GM15510 (cell line): ENCODE measurements around the gene SEZ6L.

Experiments
- POLR2A ChIP-seq: IDR thresholded peaks from 3 replicates; pipeline ENCODE4 v1.6.1; 2011; ENCODE audit warnings: borderline replicate concordance; ENCODE audit not compliant: insufficient read length; ENCODE audit errors: extremely low read depth

The SEZ6L gene

DNA sequence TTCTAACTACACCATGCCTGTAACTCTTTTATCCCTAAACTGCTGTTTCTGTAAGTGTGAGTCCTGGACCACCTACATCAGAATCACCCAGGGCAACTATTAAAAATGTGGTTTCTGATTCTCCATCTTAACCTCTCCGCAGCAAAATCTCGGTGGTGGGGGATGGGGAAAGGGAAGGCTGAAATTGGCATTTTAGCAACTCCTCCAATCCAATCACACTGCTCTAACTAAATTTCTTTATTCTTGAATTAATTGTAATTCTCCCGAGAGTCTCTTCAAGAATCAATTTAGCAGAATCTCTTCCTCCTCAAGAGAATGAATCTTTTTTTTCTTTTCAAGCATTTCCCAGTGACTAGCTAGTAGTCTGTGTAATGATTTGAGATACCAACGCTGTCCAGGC lies 36.2 kb downstream of the SEZ6L start:
- TF ChIP-seq POLR2A: no peak

DNA sequence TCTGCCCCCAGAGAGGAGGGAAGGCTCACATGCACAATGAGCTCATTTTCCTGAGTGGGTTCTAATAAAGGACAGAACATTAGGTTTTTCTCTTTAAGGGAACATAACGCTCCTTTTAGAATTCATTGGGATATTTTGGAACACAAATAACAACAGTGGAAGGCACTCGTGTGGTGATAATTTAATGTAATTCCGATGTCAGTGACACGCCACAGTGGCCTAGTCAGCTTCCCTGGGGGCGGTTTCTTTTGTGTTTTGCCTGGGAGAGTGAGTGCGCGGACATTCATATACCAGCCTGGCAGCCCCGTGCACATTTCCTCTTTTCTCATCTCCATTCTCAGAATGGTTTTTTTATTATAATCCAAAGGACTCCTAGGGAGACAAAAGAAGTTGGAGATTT lies 41.1 kb downstream of the SEZ6L start:
- no peak for TF ChIP-seq POLR2A

DNA sequence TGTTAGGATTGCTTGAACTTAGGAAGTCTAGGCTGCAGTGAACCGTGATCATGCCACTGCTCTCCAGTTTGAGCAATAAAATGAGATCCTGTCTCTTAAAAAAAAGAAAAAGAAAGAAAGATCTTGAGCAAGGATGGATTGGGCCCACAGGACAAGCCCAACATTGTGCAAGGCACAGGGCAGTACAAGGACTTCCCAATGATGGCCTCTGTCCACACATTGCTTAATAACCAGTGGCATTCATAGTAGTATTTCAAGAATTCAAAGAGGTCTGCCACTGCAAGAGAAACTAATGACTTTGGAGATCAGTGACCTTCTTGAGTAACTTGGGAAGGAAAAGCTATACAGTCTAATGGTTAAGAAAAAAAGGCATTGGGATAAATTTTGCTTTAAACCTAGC lies 44.6 kb downstream of the SEZ6L start:
- no peak for TF ChIP-seq POLR2A

DNA sequence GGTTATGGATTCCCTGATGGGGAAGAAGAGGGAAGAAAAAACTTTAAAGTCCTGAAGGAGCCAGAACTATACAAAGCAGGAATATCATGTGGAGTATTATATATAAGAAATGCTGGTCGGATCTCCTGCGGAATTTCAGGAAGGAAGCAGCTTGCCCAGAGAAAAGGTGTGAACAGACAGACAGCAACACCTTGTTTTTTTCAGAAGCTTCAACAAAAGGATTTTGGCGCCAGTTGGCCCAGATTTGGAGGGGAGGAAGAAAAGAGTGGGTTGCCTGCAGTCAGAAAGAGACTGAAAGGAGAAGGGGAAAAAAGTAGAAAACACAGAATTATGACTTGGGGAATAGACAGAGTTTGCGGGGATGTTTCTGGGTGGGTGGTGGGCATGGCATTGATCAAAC lies 45.2 kb downstream of the SEZ6L start:
- no peak for TF ChIP-seq POLR2A

DNA sequence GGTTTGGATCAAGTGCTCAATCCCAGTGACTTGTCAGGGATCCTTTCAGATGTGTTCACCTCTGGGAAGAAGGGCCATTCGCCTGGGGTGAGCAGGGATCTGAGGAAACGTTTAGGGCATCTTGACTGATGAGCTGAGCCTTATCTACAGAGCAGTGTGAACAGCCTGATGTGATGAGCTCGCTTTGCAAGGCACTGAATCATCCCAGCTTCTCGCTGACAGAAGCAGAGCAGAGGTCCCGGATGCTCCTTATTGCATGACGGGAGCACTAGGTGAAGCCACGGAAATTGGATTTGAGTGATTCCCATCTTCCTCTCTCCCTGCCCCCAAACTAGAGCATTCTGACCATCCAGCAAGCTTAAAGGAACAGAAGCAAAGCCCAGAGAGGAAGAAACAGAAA lies 46.5 kb downstream of the SEZ6L start:
- TF ChIP-seq POLR2A: no peak

DNA sequence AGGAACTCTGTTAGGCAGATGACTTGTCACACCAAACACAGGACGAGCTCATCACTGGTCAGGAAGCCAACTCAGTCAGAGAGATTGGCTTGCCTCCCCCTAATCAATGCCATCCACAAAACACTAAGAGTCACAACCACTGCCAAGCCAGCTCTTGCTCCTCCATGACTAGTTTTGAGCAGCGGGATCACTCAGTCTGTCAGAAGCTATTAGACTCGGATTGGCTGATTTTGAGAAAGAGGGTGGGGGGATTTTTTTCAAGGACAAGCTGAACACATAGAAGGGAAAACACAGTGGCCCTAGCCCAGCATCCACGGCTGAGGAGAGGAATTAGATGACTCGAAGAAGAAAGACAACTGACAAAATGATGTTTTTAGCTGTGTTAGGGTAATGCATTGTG lies 55.9 kb downstream of the SEZ6L start:
- no peak for TF ChIP-seq POLR2A

DNA sequence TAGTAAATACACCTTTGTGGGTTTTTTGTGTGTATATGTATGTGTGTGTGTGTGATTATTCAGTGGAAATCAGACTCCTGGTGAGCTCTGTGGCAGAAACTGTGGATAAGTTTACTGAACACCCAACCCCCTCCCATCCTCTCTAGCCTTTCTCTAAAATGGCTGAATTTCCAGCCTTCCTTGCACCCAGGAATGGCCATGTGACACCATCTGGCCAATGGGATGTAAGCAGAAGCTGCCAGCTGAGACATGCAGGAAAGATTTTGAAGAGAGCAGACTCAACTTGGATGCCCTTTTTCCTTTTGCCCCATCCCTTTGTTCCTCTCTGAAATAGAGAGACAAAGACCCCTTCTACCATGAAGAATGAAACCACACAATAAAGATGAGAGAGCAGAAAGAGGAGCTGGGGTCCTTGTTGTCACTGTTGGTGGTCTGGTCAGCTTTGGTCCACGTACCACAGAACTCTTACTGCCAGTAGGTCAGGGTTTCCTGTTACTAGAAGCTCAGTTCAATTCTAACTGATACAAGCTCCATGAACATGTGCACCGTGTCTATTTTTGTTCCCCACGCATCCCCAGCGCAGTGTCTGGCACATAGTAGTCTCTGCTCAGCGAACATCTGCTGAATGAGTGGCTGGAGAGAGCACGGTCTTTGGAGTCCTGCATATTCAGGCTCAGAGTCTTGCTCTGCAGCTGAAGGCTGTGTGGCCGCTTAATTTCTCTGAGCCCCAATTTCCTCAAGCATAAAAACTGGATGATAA lies 57.5 kb downstream of the SEZ6L start:
- no peak for TF ChIP-seq POLR2A

DNA sequence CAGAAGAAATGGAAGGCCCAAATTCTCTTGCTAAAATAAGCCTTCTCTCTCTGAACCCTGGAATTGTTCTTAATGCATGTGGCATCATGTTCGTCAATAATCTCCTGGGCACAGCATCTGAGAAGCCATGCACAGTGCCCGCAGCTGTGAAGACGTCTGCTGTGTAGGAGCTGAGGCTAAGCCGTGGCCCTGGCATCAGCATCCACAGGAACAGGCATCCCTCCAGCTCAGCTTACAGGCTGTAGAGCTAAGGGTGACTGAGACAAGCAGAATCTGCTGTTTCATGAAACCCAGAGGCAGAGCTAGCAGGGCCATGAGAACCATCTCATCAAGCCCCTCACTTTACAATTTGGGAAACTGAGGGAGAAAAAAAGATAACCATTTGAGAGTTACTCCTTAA lies 60.6 kb downstream of the SEZ6L start:
- no peak for TF ChIP-seq POLR2A

DNA sequence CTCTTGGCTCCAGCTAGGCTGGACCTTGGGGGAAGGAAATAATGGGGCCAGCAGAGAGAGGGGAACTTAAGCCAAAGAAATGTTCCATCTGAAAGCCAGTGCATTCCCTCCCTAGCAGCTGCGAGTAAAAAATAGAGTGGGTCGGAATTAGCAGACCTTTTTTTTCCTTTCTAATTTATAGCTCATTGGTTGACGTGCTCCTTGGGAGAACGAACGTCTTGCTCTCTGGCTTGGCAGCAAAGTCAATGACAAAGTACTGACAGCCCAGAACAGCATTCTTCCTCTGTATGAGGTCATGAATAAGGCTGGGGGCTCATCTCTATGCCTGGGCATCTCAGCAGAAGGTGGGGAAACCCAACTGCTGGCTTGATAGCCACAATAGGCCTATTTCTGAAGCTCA lies 65.0 kb downstream of the SEZ6L start:
- no peak for TF ChIP-seq POLR2A

DNA sequence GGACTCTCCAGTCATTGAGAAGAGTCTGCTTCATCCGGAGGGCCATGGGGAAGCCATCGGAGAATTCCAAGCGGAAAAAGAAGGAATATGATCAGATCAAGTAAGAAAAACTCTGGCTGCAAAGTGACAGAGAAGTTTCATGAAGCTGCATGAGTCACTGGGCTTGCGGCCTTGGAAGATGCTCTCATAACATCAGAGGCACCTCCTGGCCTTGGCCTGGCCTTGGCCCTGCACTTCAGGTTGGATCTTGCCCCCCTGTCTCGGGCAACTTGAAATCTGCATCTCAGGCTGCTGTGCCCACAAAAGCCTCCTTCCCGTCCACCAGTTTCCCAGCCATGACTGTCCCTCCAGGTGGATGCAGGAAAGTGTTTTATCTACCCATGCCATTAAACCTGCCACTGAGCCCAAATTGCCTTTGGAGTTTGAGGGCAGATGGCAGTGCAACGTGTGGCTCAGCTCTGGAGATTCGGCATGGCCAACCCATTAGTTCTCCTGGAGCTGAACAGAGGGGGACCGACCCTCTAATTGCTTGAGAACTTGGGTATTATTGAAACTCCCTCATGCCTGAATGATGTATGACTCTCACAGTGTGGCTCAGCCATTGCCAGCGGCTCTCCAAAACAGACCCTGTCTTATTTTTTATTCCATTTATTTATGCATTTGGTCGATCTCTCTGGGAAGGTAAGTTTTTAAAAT lies 66.7 kb downstream of the SEZ6L start:
- TF ChIP-seq POLR2A: no peak

DNA sequence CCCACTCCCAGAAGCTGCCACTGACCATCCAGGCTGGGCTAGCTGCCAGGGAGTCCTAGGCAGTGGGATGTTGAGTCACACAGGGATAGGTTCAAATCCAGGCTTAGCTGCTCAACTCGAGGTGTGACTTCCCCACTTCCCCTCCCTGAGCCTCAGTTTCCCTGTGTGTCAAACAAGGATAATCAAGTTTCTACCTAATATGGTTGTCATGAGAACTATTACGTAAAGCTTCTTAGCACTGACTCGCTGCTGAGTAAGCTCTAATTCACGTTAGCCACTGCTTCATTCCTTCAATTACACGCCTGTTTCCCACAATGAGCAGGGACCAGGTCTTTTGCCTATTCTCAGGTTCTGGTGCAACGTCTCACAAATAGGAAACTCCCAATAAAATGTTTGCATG lies 67.7 kb downstream of the SEZ6L start:
- no peak for TF ChIP-seq POLR2A

DNA sequence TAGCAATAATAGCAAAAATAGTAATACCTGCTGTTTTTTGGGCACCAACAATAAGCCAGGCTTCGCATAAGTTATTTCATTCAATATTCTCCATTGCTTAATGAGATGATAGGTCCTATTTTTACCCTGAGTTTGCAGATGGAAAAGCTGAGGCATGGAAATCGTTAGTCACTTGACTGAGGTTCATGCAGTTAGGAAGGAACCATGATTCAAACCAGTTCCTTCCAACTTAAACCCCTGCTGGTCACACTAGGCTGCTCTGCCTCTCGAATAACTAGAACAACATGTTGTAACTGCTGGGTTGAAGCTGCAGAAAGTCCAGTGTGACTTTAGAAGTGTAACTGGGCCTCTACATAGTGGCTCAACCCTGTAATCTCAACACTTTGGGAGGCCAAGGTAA lies 69.3 kb downstream of the SEZ6L start:
- no peak for TF ChIP-seq POLR2A

DNA sequence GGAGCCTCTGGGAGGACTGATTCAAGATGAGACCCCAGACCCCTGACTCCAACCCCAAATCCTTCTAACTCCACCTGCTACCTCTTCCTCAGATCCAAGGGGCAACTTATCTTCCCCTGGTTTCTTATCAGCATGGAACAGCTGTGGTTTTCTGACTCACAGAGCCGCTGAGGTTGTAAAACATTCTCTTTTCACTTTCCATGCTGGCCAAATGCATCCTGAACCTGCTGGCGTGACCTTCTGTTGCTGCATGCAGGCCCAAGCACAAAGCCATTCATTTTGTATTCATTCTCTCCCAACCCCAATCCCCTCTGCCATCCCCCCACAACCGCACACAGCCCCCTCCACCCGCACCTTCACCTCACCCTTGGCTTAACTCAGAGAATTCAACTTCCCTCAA lies 70.3 kb downstream of the SEZ6L start:
- TF ChIP-seq POLR2A: no peak

DNA sequence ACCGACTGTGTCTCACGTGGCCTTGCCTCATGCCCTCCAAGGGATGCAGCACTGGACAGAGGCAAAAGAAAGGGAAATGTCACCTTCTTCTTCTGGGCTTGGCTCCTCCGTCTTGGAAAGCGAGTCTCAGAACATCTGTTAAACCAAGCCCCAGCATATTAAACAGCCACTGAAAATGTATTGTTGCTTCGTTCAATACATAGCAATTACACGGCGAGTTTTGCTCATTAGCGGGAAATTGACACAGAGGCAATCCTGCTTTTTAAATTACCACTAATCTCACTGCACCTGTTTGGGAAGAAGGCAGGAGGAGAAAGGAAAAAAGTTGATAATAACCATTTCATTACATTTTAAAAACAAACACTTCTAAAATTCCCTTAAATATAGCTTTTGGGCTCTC lies 72.1 kb downstream of the SEZ6L start:
- no peak for TF ChIP-seq POLR2A

DNA sequence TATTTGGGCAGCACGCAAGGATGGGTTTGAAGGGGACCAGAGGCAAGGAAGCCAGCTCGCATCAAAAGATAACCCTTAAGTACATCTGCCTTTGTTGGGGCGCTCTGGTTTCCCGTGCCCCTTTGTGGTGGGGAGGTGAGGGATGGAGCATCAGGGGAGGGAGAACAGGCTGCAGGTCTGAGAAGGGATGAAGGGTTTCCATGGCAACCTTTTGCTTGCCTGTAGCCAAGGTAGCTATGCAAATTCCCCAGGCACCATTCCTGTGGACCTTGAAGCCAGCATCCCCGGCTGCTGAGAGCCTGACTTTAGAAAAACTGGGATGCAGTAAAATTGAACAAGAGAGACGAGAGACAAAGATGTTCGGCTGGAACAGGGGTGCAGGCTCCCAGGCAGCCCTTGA lies 75.7 kb downstream of the SEZ6L start:
- TF ChIP-seq POLR2A: no peak

DNA sequence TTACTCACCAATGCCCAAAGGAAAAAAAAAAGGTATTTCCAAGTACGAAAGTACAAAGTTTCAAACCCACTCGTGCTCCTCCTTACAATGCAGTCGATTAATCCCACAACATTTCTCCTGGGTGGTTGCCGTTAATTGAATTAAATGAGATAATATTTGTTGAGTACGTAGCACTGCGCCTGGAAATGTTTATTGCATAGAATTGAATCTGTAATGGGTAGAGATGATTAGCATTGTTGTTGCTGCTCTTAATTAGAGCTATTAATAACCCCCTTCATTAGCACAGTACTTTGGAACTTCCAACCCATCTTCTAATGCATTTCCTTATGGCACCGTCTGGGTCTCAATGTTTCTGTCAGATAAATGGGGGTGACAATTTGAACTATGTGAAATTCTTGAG lies 77.3 kb downstream of the SEZ6L start:
- TF ChIP-seq POLR2A: no peak
